OCI-LY3 (cell line): ENCODE data around the gene MAPKAP1.

ENCODE experiments used
- CTCF ChIP-seq: fragments of 200-600, 300-600 bp; sonication (generic); IDR thresholded peaks from 2 replicates; pipeline ENCODE4 v1.5.1; 2014; ENCODE audit warnings: antibody characterized with exemption, low read length, low read depth
- EZH2phosphoT487 ChIP-seq: fragments of 200-600 bp; shearing (Covaris generic); IDR thresholded peaks from 2 replicates; pipeline ENCODE4 v1.6.1; 2018; ENCODE audit warnings: antibody characterized with exemption, mixed run types, low read depth

GRCh38 chr9:125604196-125604595 lies 102.8 kb downstream of the MAPKAP1 start:
- no peak for TF ChIP-seq CTCF
- TF ChIP-seq EZH2phosphoT487, result no peak
